Measurements from ENCODE around the gene IL24.

The IL24 gene

DNA sequence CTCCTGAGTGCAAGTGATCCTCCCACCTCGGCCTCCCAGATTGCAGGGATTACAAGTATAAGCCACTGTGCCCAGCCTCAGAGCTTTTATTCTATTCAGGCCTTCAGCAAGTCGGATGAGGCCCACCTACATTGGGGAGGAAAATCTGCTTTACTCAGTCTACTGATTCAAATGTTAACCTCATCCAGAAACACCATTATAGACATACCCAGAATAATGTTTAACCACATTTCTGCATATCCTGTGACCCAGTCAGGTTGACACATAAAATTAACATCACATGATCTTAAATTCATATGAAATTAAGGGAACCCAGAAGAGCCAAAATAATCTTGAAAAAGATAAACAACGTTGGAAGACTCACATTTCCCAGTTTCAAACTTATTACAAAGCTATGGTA is 16.9 kb upstream of the IL24 start:
- Histone ChIP-seq H3K4me1 (ENCODE audit: control insufficient read depth in 1 of 2, insufficient read depth in 1 of 2, low read depth in 1 of 2, low read length in 1 of 2) (no peaks in the 10 kb centered on the region), H3K4me3 (ENCODE audit: low read depth in 1 of 2, low read length in 1 of 2) (no peak overlapping the region), H3K27me3 (peaks cover 7% of the 10 kb centered on the region), H3K36me3 (no peaks in the 10 kb centered on the region), H3K27ac (no peak overlapping the region), H3K9me3 (no peaks in the 10 kb centered on the region)
- TF ChIP-seq, protein P1, sequence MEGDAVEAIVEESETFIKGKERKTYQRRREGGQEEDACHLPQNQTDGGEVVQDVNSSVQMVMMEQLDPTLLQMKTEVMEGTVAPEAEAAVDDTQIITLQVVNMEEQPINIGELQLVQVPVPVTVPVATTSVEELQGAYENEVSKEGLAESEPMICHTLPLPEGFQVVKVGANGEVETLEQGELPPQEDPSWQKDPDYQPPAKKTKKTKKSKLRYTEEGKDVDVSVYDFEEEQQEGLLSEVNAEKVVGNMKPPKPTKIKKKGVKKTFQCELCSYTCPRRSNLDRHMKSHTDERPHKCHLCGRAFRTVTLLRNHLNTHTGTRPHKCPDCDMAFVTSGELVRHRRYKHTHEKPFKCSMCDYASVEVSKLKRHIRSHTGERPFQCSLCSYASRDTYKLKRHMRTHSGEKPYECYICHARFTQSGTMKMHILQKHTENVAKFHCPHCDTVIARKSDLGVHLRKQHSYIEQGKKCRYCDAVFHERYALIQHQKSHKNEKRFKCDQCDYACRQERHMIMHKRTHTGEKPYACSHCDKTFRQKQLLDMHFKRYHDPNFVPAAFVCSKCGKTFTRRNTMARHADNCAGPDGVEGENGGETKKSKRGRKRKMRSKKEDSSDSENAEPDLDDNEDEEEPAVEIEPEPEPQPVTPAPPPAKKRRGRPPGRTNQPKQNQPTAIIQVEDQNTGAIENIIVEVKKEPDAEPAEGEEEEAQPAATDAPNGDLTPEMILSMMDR (IDR thresholded peaks at IDR 0.05): no peak

GRCh38 chr1:206882555-206882954 is 14.7 kb upstream of the IL24 start:
- Histone ChIP-seq H3K36me3 (no peaks in the 10 kb centered on the region), H3K4me3 (ENCODE audit: low read depth in 1 of 2, low read length in 1 of 2) (no peak overlapping the region), H3K27me3 (peaks cover 20% of the 10 kb centered on the region), H3K27ac (no peak overlapping the region), H3K4me1 (ENCODE audit: control insufficient read depth in 1 of 2, insufficient read depth in 1 of 2, low read depth in 1 of 2, low read length in 1 of 2) (no peaks in the 10 kb centered on the region), H3K9me3 (no peaks in the 10 kb centered on the region)
- TF ChIP-seq, protein P1 (IDR thresholded peaks at IDR 0.05): no peak

DNA sequence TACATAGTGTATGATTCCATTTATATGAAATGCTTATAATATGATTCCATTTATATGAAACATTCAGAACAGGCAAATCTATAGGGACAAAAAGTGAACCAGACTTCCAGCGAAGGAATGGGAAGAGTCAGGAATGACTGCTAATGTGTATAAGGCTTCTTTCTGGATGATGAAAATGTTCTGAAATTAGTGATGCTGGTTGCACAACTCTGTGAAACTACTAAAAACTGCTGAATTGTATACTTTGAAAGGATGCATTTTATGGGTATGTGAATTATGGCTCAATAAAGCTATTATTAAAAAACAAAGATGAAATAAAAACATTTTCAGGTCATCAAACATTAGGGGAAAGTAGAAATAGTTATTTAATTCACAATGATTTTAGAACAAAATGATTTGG is 14.1 kb upstream of the IL24 start:
- H3K9me3 ChIP-seq: no peaks in the 10 kb centered on the region
- no peak overlapping the region for H3K27ac ChIP-seq
- no peaks in the 10 kb centered on the region for H3K36me3 ChIP-seq
- TF ChIP-seq, protein P1 (IDR thresholded peaks at IDR 0.05): no peak
- peaks cover 23% of the 10 kb centered on the region for H3K27me3 ChIP-seq
- H3K4me1 ChIP-seq (ENCODE audit: control insufficient read depth in 1 of 2, insufficient read depth in 1 of 2, low read depth in 1 of 2, low read length in 1 of 2): no peaks in the 10 kb centered on the region
- H3K4me3 ChIP-seq (ENCODE audit: low read depth in 1 of 2, low read length in 1 of 2): no peak overlapping the region

DNA sequence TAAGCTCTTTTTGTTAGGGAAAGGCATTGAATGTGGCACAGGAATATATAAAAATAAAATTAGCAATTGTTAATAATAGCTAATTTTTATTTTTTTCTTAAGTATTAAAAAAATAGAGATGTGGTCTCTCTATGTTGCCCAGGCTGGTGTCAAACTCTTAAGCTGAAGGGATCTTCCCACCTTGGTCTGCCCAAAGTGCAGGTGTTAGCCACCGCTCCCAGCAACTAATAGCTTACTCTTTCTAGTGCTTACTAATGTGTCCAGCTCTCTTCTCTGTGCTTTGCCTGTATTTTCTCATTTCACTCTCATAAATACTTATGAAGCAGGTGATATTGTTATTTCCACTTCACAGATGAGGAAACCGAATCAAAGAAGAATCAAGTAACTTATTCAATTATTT is 13.4 kb upstream of the IL24 start:
- H3K27me3 ChIP-seq: peaks cover 23% of the 10 kb centered on the region
- no peaks in the 10 kb centered on the region for H3K9me3 ChIP-seq
- H3K27ac ChIP-seq: no peak overlapping the region
- TF ChIP-seq, protein P1 (IDR thresholded peaks at IDR 0.05): no peak
- H3K4me1 ChIP-seq (ENCODE audit: control insufficient read depth in 1 of 2, insufficient read depth in 1 of 2, low read depth in 1 of 2, low read length in 1 of 2): no peaks in the 10 kb centered on the region
- no peak overlapping the region for H3K4me3 ChIP-seq (ENCODE audit: low read depth in 1 of 2, low read length in 1 of 2)
- H3K36me3 ChIP-seq: no peaks in the 10 kb centered on the region

DNA sequence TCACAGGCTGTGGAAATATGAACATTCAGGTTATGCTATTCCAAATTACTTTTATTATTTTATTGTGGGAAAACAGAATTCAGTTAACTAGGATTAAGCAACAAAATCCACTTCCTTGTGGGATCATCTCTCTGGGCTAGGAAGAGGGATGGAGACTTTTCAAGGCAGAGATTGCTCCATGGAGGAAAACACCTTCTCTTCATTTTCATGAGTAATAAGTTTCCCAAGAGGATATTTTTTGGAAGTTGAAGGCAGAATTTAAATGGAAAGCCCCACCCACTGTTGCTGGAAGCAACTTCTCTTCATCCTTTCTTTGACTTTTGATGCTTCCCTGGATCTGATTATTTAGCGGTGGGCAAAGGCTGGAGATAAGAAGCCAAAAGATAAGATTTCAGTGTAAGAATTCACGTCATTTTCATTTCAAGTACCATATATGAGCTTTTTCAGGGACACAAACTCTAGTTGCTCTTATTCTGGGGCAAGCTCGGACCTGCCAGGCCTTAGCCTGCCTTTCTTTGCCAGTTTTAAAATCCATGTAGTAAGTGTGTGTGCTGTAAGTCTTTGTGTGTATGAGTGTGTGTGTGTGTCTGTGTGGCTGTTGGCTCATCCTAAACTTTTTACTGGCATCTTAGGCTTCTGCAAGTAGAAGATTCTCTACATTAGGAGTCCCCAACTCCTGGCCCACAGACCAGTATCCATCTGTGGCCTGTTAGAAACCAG is 11.7 kb upstream of the IL24 start:
- Histone ChIP-seq H3K27me3 (peaks cover 30% of the 10 kb centered on the region), H3K9me3 (no peaks in the 10 kb centered on the region), H3K4me3 (ENCODE audit: low read depth in 1 of 2, low read length in 1 of 2) (no peak overlapping the region), H3K4me1 (ENCODE audit: control insufficient read depth in 1 of 2, insufficient read depth in 1 of 2, low read depth in 1 of 2, low read length in 1 of 2) (no peaks in the 10 kb centered on the region), H3K36me3 (no peaks in the 10 kb centered on the region), H3K27ac (no peak overlapping the region)
- TF ChIP-seq, protein P1 (IDR thresholded peaks at IDR 0.05): no peak
